ENCODE measurements around the gene KRTAP4-11. TPM values are rescaled to one million over a fixed set of nuclear protein-coding genes. Genes with fewer than 3 reads are reported as not detected.

Gene KRTAP4-11
- total RNA-seq, 1 experiment from 2014 or later = not detected

DNA sequence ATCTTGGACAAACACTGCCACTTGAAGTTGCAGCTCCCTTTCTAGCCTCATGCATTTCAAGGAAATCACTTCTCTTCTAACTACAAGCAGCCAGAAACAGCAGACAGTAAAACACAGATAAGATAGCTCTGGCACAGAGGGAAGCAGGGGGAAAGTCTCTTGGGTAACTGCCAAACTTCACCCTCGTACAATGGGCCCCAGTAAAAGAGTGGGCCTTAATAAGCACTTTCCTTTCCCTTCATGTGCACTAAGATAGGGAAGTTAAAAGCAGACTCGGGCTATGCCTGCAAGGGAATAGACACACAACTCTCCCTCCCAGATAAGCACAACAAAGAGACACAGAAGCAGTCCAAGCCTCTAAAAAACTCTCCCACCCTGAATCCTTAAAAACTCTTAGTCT lies 35.7 kb upstream of the KRTAP4-11 start:
- no peak overlapping the region for H2BK12ac ChIP-seq (ENCODE audit: insufficient read length, low read depth, low read length)
- H4K8ac ChIP-seq (replicated peaks; ENCODE audit: insufficient read length, low read depth, low read length) = no peak overlapping the region
- Mint-ChIP-seq H3K36me3 (ENCODE audit: insufficient read depth in 1 of 3, low read depth in 3 of 3) (no peaks in the 10 kb centered on the region; a peak in 1 of 7 replicates), H3K4me1 (peaks cover 2 to 5% of the 10 kb centered on the region in 2 experiments), H3K27me3 (ENCODE audit: low read depth) (peaks cover 2% of the 10 kb centered on the region; the same call in 1 of the 2 replicates), H3K9me3 (no peaks in the 10 kb centered on the region), H3K27ac (no peak overlapping the region), H3K4me3 (no peak overlapping the region)
- H3K9me3 ChIP-seq (ENCODE audit: control insufficient read depth, low read depth, low read length) = no peaks in the 10 kb centered on the region
- no CpG with 5 or more reads among the region's 2 CpGs for WGBS (ENCODE audit: extremely low coverage, insufficient read length, low lambda C conversion rate)
- no peak overlapping the region for H4K5ac ChIP-seq (ENCODE audit: insufficient read length, low read depth, low read length)
- H3K27me3 ChIP-seq (ENCODE audit: insufficient read depth, low read length) = no peaks in the 10 kb centered on the region
- H4K91ac ChIP-seq (ENCODE audit: insufficient read length, low read depth, low read length) = no peak overlapping the region
- no peak overlapping the region for H3K18ac ChIP-seq (ENCODE audit: insufficient read length, low read depth, low read length)
- H3K4ac ChIP-seq (ENCODE audit: low read depth, low read length) = no peak overlapping the region
- H3K79me1 ChIP-seq (ENCODE audit: insufficient read depth, low read depth, low read length, poor library complexity, severe bottlenecking) = no peaks in the 10 kb centered on the region
- no peaks in the 10 kb centered on the region for H3K79me2 ChIP-seq (ENCODE audit: insufficient read depth, low read length)
- H2BK120ac ChIP-seq (ENCODE audit: low read depth, low read length, poor library complexity, severe bottlenecking) = no peak overlapping the region
- no peaks in the 10 kb centered on the region for H3K23me2 ChIP-seq (ENCODE audit: insufficient read length, low read depth, low read length, poor library complexity, severe bottlenecking)
- H3T11ph ChIP-seq (ENCODE audit: low read length) = no peak overlapping the region
- no peak overlapping the region for H2BK15ac ChIP-seq (ENCODE audit: low read depth, low read length)
- TF ChIP-seq, protein P1, sequence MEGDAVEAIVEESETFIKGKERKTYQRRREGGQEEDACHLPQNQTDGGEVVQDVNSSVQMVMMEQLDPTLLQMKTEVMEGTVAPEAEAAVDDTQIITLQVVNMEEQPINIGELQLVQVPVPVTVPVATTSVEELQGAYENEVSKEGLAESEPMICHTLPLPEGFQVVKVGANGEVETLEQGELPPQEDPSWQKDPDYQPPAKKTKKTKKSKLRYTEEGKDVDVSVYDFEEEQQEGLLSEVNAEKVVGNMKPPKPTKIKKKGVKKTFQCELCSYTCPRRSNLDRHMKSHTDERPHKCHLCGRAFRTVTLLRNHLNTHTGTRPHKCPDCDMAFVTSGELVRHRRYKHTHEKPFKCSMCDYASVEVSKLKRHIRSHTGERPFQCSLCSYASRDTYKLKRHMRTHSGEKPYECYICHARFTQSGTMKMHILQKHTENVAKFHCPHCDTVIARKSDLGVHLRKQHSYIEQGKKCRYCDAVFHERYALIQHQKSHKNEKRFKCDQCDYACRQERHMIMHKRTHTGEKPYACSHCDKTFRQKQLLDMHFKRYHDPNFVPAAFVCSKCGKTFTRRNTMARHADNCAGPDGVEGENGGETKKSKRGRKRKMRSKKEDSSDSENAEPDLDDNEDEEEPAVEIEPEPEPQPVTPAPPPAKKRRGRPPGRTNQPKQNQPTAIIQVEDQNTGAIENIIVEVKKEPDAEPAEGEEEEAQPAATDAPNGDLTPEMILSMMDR (conservative IDR thresholded peaks at IDR 0.05) = no peak
- H3K9ac ChIP-seq (ENCODE audit: extremely low read depth, insufficient read length, low read length) = no peak overlapping the region
- H3K23ac ChIP-seq (ENCODE audit: insufficient read length, low read depth, low read length) = no peak overlapping the region
- H3K27ac ChIP-seq (ENCODE audit: insufficient read length, low read depth, low read length) = no peak overlapping the region
- H4K20me1 ChIP-seq (ENCODE audit: control insufficient read depth, insufficient read depth, insufficient read length) = no peaks in the 10 kb centered on the region
- no peak overlapping the region for H3K14ac ChIP-seq (ENCODE audit: insufficient read depth, low read length)
- no peak overlapping the region for H3K56ac ChIP-seq (ENCODE audit: insufficient read length, low read depth, low read length)
- H2AFZ ChIP-seq (ENCODE audit: low read length) = no peak overlapping the region
- no peak overlapping the region for H2BK20ac ChIP-seq (ENCODE audit: low read depth, low read length, poor library complexity, severe bottlenecking)
- H2AK5ac ChIP-seq (ENCODE audit: insufficient read length, low read length) = no peak overlapping the region
- no peak overlapping the region for H3K4me2 ChIP-seq (ENCODE audit: insufficient read depth, insufficient read length, low read length)
- H3K4me1 ChIP-seq (ENCODE audit: insufficient read depth, low read length) = no peaks in the 10 kb centered on the region
- H2BK5ac ChIP-seq (ENCODE audit: insufficient read length, low read length) = no peak overlapping the region
- no peak for DNase-seq

Data from H9 (cell line).